ENCODE data around the gene RASA3. TPM values are rescaled to one million over a fixed set of nuclear protein-coding genes. Genes with fewer than 3 reads are reported as not detected.

RASA3 gene
- total RNA-seq, 6 experiments from 2014 or later, result 3.5 to 7.9 (median 4.6) TPM

DNA sequence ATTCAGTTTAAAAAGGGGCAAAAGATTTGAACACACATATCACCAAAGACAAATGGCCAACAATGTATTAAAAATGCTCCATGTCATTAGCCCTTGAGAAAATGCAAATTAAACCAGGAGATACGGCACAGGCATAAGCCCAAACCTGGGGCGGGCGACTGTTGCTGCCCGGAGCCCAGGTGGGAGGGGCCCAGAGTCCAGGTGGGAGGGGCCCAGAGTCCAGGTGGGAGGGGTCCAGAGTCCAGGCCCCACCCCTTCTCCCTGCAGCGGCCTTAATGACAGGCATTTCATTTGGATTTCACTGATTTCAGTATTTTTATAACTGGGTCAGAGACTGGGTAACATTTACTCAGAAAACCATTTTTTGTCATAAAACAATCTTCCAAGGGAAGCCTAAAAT is 78.2 kb downstream of the RASA3 start:
- H3K9me3 ChIP-seq, result no peaks in the 10 kb centered on the region
- H3K36me3 ChIP-seq, result no peaks in the 10 kb centered on the region
- no peak overlapping the region for H3K4me3 ChIP-seq
- intact Hi-C loops (cut with DNase I), result no loop called here
- no peaks in the 10 kb centered on the region for H3K27me3 ChIP-seq
- WGBS (ENCODE audit: insufficient coverage, low coverage, low lambda C conversion rate, missing lambda C conversion rate), result 83% methylated on average over 2 of the region's 5 CpGs
- no peaks in the 10 kb centered on the region for H3K4me1 ChIP-seq
- TF ChIP-seq, protein P1, sequence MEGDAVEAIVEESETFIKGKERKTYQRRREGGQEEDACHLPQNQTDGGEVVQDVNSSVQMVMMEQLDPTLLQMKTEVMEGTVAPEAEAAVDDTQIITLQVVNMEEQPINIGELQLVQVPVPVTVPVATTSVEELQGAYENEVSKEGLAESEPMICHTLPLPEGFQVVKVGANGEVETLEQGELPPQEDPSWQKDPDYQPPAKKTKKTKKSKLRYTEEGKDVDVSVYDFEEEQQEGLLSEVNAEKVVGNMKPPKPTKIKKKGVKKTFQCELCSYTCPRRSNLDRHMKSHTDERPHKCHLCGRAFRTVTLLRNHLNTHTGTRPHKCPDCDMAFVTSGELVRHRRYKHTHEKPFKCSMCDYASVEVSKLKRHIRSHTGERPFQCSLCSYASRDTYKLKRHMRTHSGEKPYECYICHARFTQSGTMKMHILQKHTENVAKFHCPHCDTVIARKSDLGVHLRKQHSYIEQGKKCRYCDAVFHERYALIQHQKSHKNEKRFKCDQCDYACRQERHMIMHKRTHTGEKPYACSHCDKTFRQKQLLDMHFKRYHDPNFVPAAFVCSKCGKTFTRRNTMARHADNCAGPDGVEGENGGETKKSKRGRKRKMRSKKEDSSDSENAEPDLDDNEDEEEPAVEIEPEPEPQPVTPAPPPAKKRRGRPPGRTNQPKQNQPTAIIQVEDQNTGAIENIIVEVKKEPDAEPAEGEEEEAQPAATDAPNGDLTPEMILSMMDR (IDR thresholded peaks at IDR 0.05), result no peak
- TF ChIP-seq POLR2A (IDR thresholded peaks at IDR 0.05), result no peak
- ATAC-seq, result no peak
- H3K27ac ChIP-seq, result no peak overlapping the region
- DNase-seq, result no peak

DNA sequence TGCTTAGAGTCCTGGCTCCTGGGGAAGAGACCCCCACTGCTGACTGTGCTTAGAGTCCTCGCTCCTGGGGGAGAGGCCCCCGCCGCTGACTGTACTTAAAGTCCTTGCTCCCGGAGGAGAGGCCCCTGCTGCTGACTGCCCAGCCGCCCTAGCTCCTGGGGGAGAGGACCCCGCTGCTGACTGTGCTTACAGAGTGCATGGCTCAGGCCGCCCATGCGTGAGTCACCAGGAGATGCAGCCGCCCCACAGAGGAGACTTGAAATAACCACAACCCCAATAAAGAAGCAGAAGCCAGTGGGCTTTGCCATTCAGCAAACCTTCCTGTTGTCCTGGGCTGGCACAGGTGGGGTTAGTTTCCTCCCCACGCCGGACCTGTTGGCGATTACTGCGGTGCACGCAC is 79.4 kb downstream of the RASA3 start:
- no peak overlapping the region for H3K4me3 ChIP-seq
- no peaks in the 10 kb centered on the region for H3K27me3 ChIP-seq
- no peak for ATAC-seq

DNA sequence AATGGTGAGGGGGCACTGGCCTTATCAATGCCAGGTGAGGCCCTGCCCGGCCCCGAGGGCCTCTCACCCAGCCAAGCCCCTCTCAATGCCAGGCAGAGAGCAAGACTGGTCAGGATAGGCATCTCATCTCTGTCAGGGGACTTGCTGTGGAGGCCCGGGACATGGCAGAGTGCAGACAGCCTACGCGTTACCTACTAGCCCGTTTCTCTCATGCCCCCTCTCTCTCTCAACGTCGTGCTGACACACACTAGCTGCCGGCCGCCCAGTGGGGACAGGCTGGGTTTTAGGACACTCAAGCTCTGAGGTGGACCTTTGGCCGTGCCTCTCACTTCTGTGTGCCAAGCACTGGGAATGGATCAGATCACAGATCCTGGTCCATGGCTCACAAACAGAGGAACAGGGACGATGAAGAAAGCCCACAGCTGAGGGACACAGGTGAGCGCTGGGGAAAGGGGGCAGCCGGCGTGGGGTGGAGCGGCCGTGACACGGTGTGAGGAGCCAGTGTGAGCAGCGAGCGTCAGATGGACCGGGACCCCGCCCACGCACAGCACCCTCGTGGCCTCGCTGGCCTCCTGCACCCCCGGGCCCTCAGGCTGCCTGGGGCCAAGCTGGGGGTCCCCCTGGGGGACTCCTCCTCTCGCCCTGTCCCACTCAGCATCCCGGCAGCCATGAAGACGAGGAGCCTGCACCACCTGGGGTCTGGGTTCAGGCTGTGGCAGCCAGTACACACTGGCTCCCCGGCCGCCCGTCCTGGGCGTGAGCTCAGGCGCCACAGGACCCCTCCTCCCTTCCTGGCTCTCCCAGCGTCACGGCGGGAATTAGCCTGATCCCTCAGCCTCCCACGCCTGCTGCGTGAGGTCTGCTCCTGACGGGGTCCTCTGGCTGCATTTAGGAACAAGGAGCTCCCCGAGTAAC is 81.6 kb downstream of the RASA3 start:
- intact Hi-C loops (cut with DNase I), result no loop called here
- no peaks in the 10 kb centered on the region for H3K4me1 ChIP-seq
- no peaks in the 10 kb centered on the region for H3K9me3 ChIP-seq
- H3K4me3 ChIP-seq, result no peak overlapping the region
- WGBS (ENCODE audit: insufficient coverage, low coverage, low lambda C conversion rate, missing lambda C conversion rate), result 85% methylated on average over 9 of the region's 41 CpGs
- peak in 1 of 4 donors; percentile 7 for ATAC-seq
- no peak overlapping the region for H3K27ac ChIP-seq
- DNase-seq, result no peak
- no peaks in the 10 kb centered on the region for H3K36me3 ChIP-seq
- H3K27me3 ChIP-seq, result no peaks in the 10 kb centered on the region
- no peak for TF ChIP-seq POLR2A (IDR thresholded peaks at IDR 0.05)
- TF ChIP-seq, protein P1 (IDR thresholded peaks at IDR 0.05), result no peak

More for the DNA sequence above, 79.4 kb downstream of the RASA3 start:
- DNase-seq, result no peak
- Histone ChIP-seq H3K4me1 (no peaks in the 10 kb centered on the region), H3K27ac (no peak overlapping the region), H3K9me3 (no peaks in the 10 kb centered on the region), H3K36me3 (no peaks in the 10 kb centered on the region)
- TF ChIP-seq, protein P1 (IDR thresholded peaks at IDR 0.05), result no peak
- WGBS (ENCODE audit: insufficient coverage, low coverage, low lambda C conversion rate, missing lambda C conversion rate), result 39% methylated on average over 7 of the region's 14 CpGs
- intact Hi-C loops (cut with DNase I), result no loop called here

DNA sequence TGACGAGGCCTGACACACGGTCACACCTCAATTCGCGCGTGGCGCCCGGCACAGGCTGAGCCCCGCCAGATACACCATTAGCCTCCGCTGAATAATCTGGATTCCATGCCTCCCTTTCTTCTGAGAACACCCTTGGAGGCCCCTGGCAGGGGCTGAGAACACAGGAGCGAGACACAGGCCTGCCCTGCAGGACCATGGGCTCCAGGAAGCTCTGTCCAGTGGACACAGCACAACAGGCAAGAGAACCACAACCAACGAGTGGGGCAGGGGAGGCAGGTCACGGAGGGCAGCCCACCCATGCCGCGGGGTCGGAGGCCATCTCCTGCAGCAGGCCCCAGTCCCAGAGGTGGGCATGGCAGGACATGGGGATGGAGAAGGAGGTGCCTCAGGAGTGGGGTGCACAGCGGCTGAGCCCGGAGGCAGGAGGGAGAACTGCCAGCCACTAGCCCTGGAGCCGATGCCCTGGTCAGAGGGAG is 82.8 kb downstream of the RASA3 start:
- intact Hi-C loops (cut with DNase I), result no loop called here
- 91% methylated on average over 9 of the region's 18 CpGs for WGBS (ENCODE audit: insufficient coverage, low coverage, low lambda C conversion rate, missing lambda C conversion rate)
- Histone ChIP-seq H3K4me3 (no peak overlapping the region), H3K27me3 (no peaks in the 10 kb centered on the region), H3K4me1 (no peaks in the 10 kb centered on the region), H3K27ac (no peak overlapping the region), H3K36me3 (no peaks in the 10 kb centered on the region), H3K9me3 (no peaks in the 10 kb centered on the region)
- DNase-seq (no peak), ATAC-seq (no peak)
- TF ChIP-seq, protein P1 (IDR thresholded peaks at IDR 0.05), result no peak
- TF ChIP-seq POLR2A (IDR thresholded peaks at IDR 0.05), result no peak

Data from right lobe of liver (tissue), 6 donors.